Mammary epithelial cell (primary cell): Measurements from ENCODE around the gene SLC10A3.

Experiments
- EZH2 ChIP-seq: IDR thresholded peaks from 2 replicates; pipeline ENCODE4 v1.6.1; 2012; ENCODE audit warnings: low read length, inconsistent platforms, borderline replicate concordance
- TF ChIP-seq, protein P1 (sequence below), 2 donors: IDR thresholded peaks in 1 of 2; conservative IDR thresholded peaks in 1 of 2; 2 replicates each; pipeline ENCODE4 v1.5.1; 2011 to 2012; ENCODE audit warnings: inconsistent platforms in 2 of 2, low read length in 2 of 2, mild to moderate bottlenecking in 2 of 2, control low read depth in 1 of 2, low read depth in 1 of 2; ENCODE audit not compliant: insufficient read depth in 1 of 2; ENCODE audit errors: extremely low read depth in 1 of 2

DNA sequence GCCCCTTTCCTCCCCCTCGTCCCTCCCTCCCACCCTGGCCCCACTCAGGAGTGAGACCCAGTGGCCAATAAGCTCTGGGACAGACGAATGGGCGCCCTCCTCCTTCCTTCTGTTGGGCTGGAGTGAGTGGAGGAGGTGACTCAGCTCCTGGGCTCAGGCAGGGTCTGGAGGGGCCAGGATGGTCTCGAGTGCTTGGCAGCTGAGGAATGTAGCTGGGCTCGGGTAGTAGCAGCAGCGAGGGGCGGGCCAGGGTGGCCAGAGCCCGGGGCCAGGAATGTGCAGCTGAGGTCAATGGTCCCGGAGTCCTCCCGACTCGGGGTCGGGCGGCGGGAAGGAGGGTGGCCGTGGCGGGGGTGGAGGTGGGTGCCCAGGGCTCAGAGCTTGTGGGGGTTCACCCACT, 41.2 kb upstream of the SLC10A3 start:
- TF ChIP-seq, protein P1, sequence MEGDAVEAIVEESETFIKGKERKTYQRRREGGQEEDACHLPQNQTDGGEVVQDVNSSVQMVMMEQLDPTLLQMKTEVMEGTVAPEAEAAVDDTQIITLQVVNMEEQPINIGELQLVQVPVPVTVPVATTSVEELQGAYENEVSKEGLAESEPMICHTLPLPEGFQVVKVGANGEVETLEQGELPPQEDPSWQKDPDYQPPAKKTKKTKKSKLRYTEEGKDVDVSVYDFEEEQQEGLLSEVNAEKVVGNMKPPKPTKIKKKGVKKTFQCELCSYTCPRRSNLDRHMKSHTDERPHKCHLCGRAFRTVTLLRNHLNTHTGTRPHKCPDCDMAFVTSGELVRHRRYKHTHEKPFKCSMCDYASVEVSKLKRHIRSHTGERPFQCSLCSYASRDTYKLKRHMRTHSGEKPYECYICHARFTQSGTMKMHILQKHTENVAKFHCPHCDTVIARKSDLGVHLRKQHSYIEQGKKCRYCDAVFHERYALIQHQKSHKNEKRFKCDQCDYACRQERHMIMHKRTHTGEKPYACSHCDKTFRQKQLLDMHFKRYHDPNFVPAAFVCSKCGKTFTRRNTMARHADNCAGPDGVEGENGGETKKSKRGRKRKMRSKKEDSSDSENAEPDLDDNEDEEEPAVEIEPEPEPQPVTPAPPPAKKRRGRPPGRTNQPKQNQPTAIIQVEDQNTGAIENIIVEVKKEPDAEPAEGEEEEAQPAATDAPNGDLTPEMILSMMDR (conservative IDR thresholded peaks at IDR 0.05 in 1 of 2, IDR thresholded peaks at IDR 0.05 in 1 of 2; ENCODE audit: extremely low read depth in 1 of 2, insufficient read depth in 1 of 2, low read depth in 1 of 2, low read length in 2 of 2), result no peak
- no peak for TF ChIP-seq EZH2
